Measurements from ENCODE around the gene UBL4A. TPM values are rescaled to one million over a fixed set of nuclear protein-coding genes. Genes with fewer than 3 reads are reported as not detected.
A peak's percentile ranks its signal among the peaks of the same experiment; 100 is the strongest.

The UBL4A gene
- total RNA-seq, 1 experiment from 2014 or later = 30.4 TPM

DNA sequence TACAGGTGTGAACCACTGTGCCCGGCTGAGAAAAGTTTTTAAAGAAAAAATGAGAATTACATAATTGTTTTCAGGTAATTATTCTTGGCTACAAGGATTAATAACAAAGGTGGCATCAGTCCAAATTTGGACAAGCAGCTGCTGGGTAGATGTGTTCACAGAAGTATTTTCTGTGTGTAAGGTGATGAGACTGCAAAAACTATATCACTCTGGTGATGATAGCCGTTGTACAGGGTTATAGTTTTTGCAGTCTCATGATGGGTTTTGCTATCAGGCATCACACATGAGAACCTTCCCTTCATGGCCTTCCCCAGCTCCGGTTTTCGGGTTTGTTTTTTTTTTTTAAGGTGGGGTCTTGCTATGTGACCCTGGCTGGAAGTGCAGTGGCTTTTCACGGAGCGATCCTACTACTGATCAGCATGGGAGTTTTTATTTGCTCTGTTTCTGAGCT is 9.1 kb upstream of the UBL4A start:
- Histone ChIP-seq H3K9me3 (ENCODE audit: low read depth, low read length, poor library complexity, severe bottlenecking) (no peaks in the 10 kb centered on the region), H3K36me3 (ENCODE audit: insufficient read depth, low read length, poor library complexity, severe bottlenecking) (no peaks in the 10 kb centered on the region), H3K27me3 (replicated peaks; ENCODE audit: insufficient read depth, low read depth, low read length, poor library complexity) (no peaks in the 10 kb centered on the region), H3K4me3 (ENCODE audit: low read depth, low read length, poor library complexity, severe bottlenecking) (no peak overlapping the region), H3K27ac (ENCODE audit: low read depth, low read length, poor library complexity, severe bottlenecking) (no peak overlapping the region), H3K4me1 (ENCODE audit: insufficient read depth, low read length, poor library complexity, severe bottlenecking) (no peaks in the 10 kb centered on the region)
- no TSS peak for BruUV-seq (replicated peaks)
- CTCF ChIA-PET = no interaction called here
- intact Hi-C loops (cut with micrococcal nuclease; ENCODE audit: unreplicated experiment) = no loop called here
- no peak for DNase-seq (ENCODE audit: low spot score)
- POLR2A ChIA-PET (ENCODE audit: low non-redundant PET) = interaction anchor here (0.5 kb wide), 1 partner anchor 42 kb away, joined by 3 read pairs; no protein-coding TSS in a partner anchor
- no peak for TF ChIP-seq EZH2 (IDR thresholded peaks at IDR 0.05; ENCODE audit: borderline replicate concordance, low read depth, low read length, poor library complexity, severe bottlenecking)
- no peak for TF ChIP-seq CTCF (conservative IDR thresholded peaks at IDR 0.05; ENCODE audit: low read depth, low read length)

- intact Hi-C loops (cut with micrococcal nuclease; ENCODE audit: unreplicated experiment) = no loop called here
- no peak for DNase-seq (ENCODE audit: low spot score)
- TF ChIP-seq EZH2 (IDR thresholded peaks at IDR 0.05; ENCODE audit: borderline replicate concordance, low read depth, low read length, poor library complexity, severe bottlenecking) (no peak), CTCF (conservative IDR thresholded peaks at IDR 0.05; ENCODE audit: low read depth, low read length) (no peak)
- POLR2A ChIA-PET (ENCODE audit: low non-redundant PET) = no interaction called here
- Histone ChIP-seq H3K4me3 (ENCODE audit: low read depth, low read length, poor library complexity, severe bottlenecking) (no peak overlapping the region), H3K36me3 (ENCODE audit: insufficient read depth, low read length, poor library complexity, severe bottlenecking) (no peaks in the 10 kb centered on the region), H3K27me3 (replicated peaks; ENCODE audit: insufficient read depth, low read depth, low read length, poor library complexity) (no peaks in the 10 kb centered on the region), H3K9me3 (ENCODE audit: low read depth, low read length, poor library complexity, severe bottlenecking) (no peaks in the 10 kb centered on the region), H3K27ac (ENCODE audit: low read depth, low read length, poor library complexity, severe bottlenecking) (no peak overlapping the region), H3K4me1 (ENCODE audit: insufficient read depth, low read length, poor library complexity, severe bottlenecking) (no peaks in the 10 kb centered on the region)
- no TSS peak for BruUV-seq (replicated peaks)
- CTCF ChIA-PET = no interaction called here
Observed at GRCh38 chrX:154494715-154495114, 8.3 kb upstream of the UBL4A start.

DNA sequence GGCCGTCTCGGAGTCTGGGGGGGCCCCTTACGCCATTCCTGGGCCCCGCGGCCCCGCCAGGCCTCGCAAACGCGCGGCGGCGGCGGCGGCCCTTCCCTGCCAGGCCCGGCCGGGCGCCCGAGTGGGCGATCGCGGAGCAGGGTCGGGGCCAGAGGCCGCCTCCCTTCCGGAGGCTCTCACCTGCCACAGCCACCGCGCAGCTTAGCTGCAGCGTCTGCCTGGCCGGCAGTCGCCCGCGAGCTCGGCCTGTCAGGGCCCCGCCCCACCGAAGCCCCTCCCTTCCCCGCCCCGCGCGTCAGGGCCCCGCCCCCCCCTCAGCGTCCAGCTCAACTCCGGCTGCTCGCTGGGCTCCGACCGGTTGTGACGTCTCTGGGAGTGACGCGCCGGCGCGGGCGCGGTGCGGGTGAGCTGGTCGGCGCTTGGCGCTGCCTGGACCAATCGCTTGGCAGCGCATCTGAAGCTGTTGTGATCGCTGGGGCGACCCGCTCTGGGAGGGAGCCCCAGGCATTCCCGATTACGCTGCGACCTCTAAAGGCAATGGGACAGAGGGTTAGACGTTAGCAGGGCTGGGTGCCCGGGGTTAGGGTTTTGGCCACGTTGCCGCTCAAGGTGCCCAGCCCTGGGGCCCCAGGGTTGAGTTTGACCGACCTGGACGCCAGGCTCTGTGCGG is 4.1 kb upstream of the UBL4A start, which contains the start of gene SLC10A3:
Gene SLC10A3 (minus strand): TSS at position 216 of the 670 bp plus-strand sequence. CDS start 1,689 bp downstream, outside the sequence.
- intact Hi-C loops (cut with micrococcal nuclease; ENCODE audit: unreplicated experiment) = no loop called here
- peak; percentile 94 for DNase-seq (ENCODE audit: low spot score)
- H3K4me1 ChIP-seq (ENCODE audit: insufficient read depth, low read length, poor library complexity, severe bottlenecking) = peaks cover 3% of the 10 kb centered on the region
- no peaks in the 10 kb centered on the region for H3K9me3 ChIP-seq (ENCODE audit: low read depth, low read length, poor library complexity, severe bottlenecking)
- ChIA-PET POLR2A (ENCODE audit: low non-redundant PET) (no interaction called here), CTCF (no interaction called here)
- peak within 1 kb of the TSS; percentile 85 for H3K27ac ChIP-seq (ENCODE audit: low read depth, low read length, poor library complexity, severe bottlenecking)
- no peaks in the 10 kb centered on the region for H3K36me3 ChIP-seq (ENCODE audit: insufficient read depth, low read length, poor library complexity, severe bottlenecking)
- peak within 1 kb of the TSS; percentile 60 for H3K4me3 ChIP-seq (ENCODE audit: low read depth, low read length, poor library complexity, severe bottlenecking)
- no TSS peak for BruUV-seq (replicated peaks)
- no peaks in the 10 kb centered on the region for H3K27me3 ChIP-seq (replicated peaks; ENCODE audit: insufficient read depth, low read depth, low read length, poor library complexity)
- TF ChIP-seq CTCF (conservative IDR thresholded peaks at IDR 0.05; ENCODE audit: low read depth, low read length) = no peak
- no peak for TF ChIP-seq EZH2 (IDR thresholded peaks at IDR 0.05; ENCODE audit: borderline replicate concordance, low read depth, low read length, poor library complexity, severe bottlenecking)

Measured in A673 (cell line).